DMS 273 treated with DMSO at 0.1 percent for 48 hours (cell line): ENCODE measurements around the gene LKAAEAR1.

Experiments used
- DNase-seq: peaks from one replicate; lab custom pipeline; 2025; lab: John Stamatoyannopoulos, UW

Gene LKAAEAR1

GRCh38 chr20:64110411-64111068, 26.3 kb upstream of the LKAAEAR1 start:
- DNase-seq = no peak

GRCh38 chr20:64109831-64110391, 25.7 kb upstream of the LKAAEAR1 start:
- DNase-seq = no peak

- DNase-seq = no peak
These were observed 24.8 kb upstream of the LKAAEAR1 start for GRCh38 chr20:64108731-64109681.

DNA sequence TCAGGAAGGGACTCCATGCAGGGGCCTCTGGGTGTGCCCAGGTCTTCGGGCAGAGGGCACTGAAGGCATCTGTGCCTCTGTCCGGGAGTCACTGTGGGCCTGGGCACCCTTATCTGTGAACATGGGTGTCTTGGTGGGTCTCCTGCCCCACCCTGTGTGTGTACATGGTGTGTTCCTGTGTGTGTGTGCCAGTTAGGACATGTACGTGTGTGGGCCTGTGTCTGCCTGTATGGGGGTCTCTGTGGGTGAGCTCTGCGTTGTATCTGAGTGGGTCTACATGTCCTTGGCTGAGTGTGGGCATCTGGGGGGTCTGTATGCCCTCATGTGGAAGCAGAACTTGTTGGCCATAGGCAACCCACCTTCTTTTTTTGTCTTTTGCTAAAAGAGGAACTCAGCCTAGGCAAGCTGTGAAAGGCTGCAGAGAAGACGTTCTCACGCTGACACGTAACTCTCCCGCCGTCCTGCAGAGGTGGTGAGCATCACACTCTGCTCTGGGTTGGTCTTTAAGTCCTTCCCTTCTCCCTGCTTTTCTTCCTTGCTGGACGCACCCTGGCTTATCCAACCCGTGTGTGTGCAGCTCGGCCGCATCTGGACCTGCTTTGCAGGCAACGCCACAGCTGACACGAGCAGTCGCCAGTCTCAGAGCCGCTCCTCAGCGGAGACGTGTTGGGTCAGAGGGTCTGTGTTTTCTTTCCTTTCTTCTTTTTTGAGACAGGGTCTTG, 23.7 kb upstream of the LKAAEAR1 start:
- DNase-seq = no peak

- DNase-seq = no peak
These were observed 23.0 kb upstream of the LKAAEAR1 start, which contains the start of gene NPBWR2 for GRCh38 chr20:64106981-64107735. Gene NPBWR2, minus strand, starts transcription at chr20:64107565. Its CDS starts 734 bp downstream, at chr20:64106831.

GRCh38 chr20:64106435-64106961, 22.3 kb upstream of the LKAAEAR1 start:
- DNase-seq = no peak

- DNase-seq = no peak
These were observed 21.7 kb upstream of the LKAAEAR1 start for GRCh38 chr20:64105846-64106434.

GRCh38 chr20:64104667-64105451, 20.7 kb upstream of the LKAAEAR1 start:
- DNase-seq = no peak

GRCh38 chr20:64103871-64104666, 19.9 kb upstream of the LKAAEAR1 start:
- no peak for DNase-seq

- DNase-seq = no peak
These were observed 18.6 kb upstream of the LKAAEAR1 start for GRCh38 chr20:64102647-64103354.

GRCh38 chr20:64101731-64102621, 17.8 kb upstream of the LKAAEAR1 start:
- DNase-seq = no peak

DNA sequence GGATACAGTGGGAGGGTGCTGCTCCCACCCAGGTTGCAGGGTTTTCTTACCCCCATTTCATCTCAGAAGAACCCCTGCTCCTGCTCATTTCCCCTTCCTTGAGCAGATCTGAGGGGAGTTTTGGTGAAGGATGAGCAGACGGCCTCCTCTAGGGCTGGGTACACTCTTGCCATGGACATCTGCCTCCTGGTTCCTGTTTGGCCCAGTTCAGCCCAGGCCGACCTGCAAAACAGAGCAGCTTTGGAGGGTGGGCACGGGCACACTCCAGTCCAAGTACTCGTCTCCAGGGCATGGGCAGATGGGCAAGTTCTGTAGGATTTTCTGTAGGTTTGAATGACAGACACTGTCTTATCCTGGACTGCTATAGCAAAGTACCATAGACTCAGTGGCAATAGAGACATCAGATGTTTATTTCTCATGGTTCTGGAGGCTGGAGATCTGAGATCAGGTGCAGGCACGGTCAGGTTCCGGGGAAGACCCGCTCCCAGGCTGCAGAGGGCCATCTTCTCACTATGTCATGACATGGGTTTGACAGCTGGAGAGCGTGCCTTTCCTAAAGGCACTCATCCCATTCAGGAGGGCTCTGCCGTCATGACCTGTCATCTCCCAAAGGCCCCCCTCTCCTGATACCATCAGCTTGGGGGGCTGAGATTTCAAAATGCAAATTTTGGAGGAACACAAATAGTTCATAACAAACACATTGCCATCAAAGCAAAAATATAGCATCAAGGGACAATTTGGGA, 16.9 kb upstream of the LKAAEAR1 start:
- no peak for DNase-seq

DNA sequence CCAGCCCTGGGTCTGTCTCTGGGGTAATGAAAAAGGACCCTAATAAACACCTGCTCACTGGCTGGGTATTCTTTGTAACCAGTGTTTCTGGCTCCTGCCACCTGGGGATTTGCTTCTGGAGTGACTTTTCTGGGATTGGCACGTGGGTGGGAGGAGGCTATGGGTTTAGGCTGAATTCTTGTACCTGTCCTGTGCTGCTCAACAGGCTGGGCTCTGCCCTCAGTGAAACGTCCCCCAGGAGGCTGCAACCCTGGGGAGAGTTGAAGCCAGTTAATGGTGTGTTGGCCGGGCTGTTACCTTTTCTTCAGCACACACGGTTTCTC, 16.3 kb upstream of the LKAAEAR1 start:
- no peak for DNase-seq

DNA sequence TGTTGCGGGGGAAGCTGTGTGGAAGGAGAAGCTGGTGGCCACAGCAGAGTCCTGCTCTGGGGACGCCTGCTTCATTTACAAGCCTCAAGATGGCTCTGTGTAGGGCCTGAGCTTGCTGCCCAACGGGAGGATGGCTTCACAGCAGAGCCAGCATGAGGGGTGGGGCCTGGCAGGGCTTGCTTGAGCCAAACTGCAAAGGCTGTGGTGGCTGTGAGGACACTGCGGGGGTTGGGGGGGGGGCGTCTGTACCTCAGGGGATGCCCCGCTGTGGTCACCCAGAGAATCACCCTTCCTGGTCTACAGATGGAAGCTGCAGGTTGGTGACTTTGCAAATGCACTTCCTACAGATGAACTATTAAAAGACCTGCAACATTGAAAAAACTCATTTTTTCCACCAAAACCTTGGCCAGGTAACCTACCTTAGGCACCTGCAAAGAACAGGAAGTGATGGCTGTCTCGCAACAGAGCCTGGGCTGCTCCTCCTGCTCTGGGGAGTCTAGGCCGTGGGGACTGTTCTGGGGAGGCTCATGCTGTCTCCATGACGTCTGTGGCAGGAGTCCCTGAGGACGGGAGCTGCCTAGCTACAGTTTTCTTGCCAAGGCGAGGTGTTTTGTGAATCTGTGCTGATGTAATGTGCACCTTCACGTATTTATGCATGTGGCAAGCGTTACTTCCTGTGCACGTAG, 15.8 kb upstream of the LKAAEAR1 start:
- no peak for DNase-seq

DNA sequence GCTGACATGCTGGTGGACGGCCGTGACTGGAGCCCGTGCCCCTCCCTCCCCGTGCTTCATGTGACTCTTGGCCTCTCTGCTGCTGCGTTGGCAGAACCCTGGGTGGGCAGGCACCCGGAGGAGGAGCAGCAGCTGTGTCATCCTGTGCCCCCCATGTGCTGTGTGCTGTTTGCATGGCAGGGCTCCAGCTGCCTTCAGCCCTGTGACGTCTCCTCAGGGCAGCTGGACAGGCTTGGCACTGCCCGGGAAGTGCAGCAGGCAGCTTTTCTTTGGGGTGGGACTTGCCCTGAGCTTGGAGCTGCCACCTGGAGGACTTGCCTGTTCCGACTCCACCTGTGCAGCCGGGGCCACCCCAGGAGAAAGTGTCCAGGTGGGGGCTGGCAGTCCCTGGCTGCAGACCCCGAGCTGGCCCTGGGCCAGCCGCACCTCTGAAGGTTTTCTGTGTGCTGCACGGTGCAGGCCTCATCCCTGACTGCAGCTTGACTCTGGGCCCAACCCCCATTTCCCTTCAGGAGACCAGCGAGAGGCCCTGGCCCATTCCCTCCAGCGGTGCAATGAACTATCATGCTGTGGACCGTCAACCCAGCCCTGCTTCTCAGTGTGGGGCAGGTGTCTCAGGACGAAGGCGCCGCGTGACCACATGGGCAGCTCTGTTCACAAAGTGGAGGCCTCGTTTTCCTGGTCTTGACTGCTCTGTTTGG, 15.0 kb upstream of the LKAAEAR1 start:
- no peak for DNase-seq
